Measurements from ENCODE around the gene ZNF724.

The ZNF724 gene

DNA sequence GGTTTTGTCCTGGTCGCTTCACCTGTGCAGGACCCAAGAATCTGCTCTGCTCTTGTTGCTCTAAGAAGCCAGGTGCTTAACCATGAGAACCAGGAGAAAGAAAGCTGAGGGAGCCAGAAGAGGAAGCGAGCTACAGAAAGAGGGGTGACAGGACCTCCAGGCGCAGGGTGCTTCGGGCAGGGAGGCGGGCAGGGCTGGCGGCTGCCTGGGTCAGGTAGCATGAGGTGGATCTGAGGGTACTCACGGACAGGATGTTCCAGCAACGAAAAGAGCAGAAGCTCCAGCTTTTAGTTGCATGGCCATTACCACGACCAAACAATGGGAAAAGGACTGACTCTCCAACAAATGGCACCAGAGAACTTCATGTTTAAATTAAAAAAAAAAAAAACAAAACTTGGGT, 59.9 kb downstream of the ZNF724 start:
- no peak overlapping the region for H3K4me3 ChIP-seq (ENCODE audit: severe bottlenecking)
- no peak for DNase-seq (ENCODE audit: low spot score)
- H3K36me3 ChIP-seq (ENCODE audit: low read depth) = no peaks in the 10 kb centered on the region

DNA sequence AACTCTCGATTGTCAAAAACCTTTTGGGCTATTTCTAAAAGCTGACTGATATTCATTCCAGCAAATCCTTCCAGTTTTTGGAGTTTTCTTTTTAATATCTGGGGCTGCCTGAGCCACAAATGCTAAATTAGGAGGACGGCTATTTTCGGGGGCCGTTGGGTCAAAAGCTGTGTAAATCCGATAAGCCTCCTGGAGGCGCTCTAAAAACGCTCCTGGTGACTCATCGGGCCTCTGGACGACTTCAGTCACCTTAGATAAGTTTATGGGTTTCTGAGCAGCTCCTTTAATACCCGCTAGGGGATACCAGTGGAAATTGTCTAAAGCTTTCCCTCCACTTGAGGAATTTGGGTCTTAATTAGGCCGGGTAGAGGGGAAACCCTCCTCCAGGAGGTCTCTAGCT, 66.9 kb downstream of the ZNF724 start:
- H3K9me3 ChIP-seq (ENCODE audit: severe bottlenecking) = no peaks in the 10 kb centered on the region
- no peak for ATAC-seq (ENCODE audit: low read depth)
- DNase-seq (ENCODE audit: low spot score) = no peak
- H3K36me3 ChIP-seq (ENCODE audit: low read depth) = no peaks in the 10 kb centered on the region
- no peak overlapping the region for H3K27ac ChIP-seq (ENCODE audit: poor library complexity, severe bottlenecking)
- no peak for TF ChIP-seq CTCF (IDR thresholded peaks at IDR 0.05; ENCODE audit: poor library complexity, severe bottlenecking)
- no peaks in the 10 kb centered on the region for H3K4me1 ChIP-seq (ENCODE audit: insufficient read depth, poor library complexity, severe bottlenecking)
- no peaks in the 10 kb centered on the region for H3K27me3 ChIP-seq (ENCODE audit: insufficient read depth, poor library complexity, severe bottlenecking)
- H3K4me3 ChIP-seq (ENCODE audit: severe bottlenecking) = no peak overlapping the region

More for the DNA sequence above, 59.9 kb downstream of the ZNF724 start:
- Histone ChIP-seq H3K4me1 (ENCODE audit: insufficient read depth, poor library complexity, severe bottlenecking) (no peaks in the 10 kb centered on the region), H3K9me3 (ENCODE audit: severe bottlenecking) (no peaks in the 10 kb centered on the region), H3K27me3 (ENCODE audit: insufficient read depth, poor library complexity, severe bottlenecking) (no peaks in the 10 kb centered on the region), H3K27ac (ENCODE audit: poor library complexity, severe bottlenecking) (no peak overlapping the region)
- no peak for ATAC-seq (ENCODE audit: low read depth)
- TF ChIP-seq CTCF (IDR thresholded peaks at IDR 0.05; ENCODE audit: poor library complexity, severe bottlenecking) = no peak
